GM12872 (cell line): ENCODE data around the gene NRG2.

ENCODE experiments used
- CTCF ChIP-seq: IDR thresholded peaks from 3 replicates; pipeline ENCODE4 v1.5.1; 2011; ENCODE audit warnings: low read depth, mild to moderate bottlenecking, low read length, moderate library complexity; ENCODE audit not compliant: insufficient read depth

NRG2 gene

GRCh38 chr5:139844472-139845145 is 198.5 kb downstream of the NRG2 start:
- TF ChIP-seq CTCF: peak; percentile 88

GRCh38 chr5:139843991-139844390 is 199.1 kb downstream of the NRG2 start:
- no peak for TF ChIP-seq CTCF

- TF ChIP-seq CTCF: no peak
These were observed 200.8 kb downstream of the NRG2 start for GRCh38 chr5:139842321-139842720.

- TF ChIP-seq CTCF: no peak
These were observed 201.6 kb downstream of the NRG2 start for GRCh38 chr5:139841549-139841948.

GRCh38 chr5:139839918-139840317 is 203.2 kb downstream of the NRG2 start:
- no peak for TF ChIP-seq CTCF

GRCh38 chr5:139839232-139839815 is 203.8 kb downstream of the NRG2 start:
- no peak for TF ChIP-seq CTCF

- no peak for TF ChIP-seq CTCF
These were observed 204.5 kb downstream of the NRG2 start for GRCh38 chr5:139838381-139839197.
